ENCODE results near the gene NR2C2AP. TPM values are rescaled to one million over a fixed set of nuclear protein-coding genes. Genes with fewer than 3 reads are reported as not detected.

NR2C2AP gene
- total RNA-seq, 1 donor from 2014 or later: 15.2 TPM

DNA sequence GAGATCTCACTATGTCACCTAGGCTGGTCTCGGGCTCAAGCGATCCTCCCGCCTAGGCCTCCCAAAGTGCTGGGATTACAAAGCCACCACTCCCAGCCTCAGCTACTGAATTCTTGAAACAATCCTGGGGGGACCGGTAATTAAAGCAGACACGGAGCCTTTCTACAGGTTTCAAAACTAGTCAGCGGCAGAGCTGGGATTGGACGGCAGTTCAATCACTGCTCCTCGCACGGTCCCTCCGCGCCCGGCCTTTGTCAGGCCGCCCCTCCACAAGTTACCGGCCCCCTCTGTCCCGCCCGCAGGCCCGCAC, 11.5 kb downstream of the NR2C2AP start:
- DNase-seq (ENCODE audit: extremely low spot score, unreplicated experiment): no peak
- TF ChIP-seq CTCF (conservative IDR thresholded peaks at IDR 0.05): no peak
- peaks cover 5% of the 10 kb centered on the region for H3K36me3 Mint-ChIP-seq
- no peaks in the 10 kb centered on the region for H3K27me3 Mint-ChIP-seq
- H3K4me1 Mint-ChIP-seq (ENCODE audit: unreplicated experiment): peaks cover 10% of the 10 kb centered on the region
- H3K9me3 Mint-ChIP-seq: no peaks in the 10 kb centered on the region
- H3K27ac Mint-ChIP-seq: peak overlapping the region; percentile 99
- peak overlapping the region; percentile 98 for H3K4me3 Mint-ChIP-seq

GRCh38 chr19:19186742-19187141, 16.5 kb downstream of the NR2C2AP start:
- Mint-ChIP-seq H3K4me1 (ENCODE audit: unreplicated experiment) (peaks cover 6% of the 10 kb centered on the region), H3K9me3 (no peaks in the 10 kb centered on the region), H3K27ac (peak overlapping the region; percentile 34), H3K27me3 (no peaks in the 10 kb centered on the region), H3K36me3 (peaks cover 17% of the 10 kb centered on the region), H3K4me3 (peak overlapping the region; percentile 31)
- DNase-seq (ENCODE audit: extremely low spot score, unreplicated experiment): no peak
- no peak for TF ChIP-seq CTCF (conservative IDR thresholded peaks at IDR 0.05)

- Mint-ChIP-seq H3K27me3 (no peaks in the 10 kb centered on the region), H3K27ac (peak overlapping the region; percentile 34), H3K36me3 (peaks cover 22% of the 10 kb centered on the region), H3K9me3 (no peaks in the 10 kb centered on the region), H3K4me3 (peak overlapping the region; percentile 31), H3K4me1 (ENCODE audit: unreplicated experiment) (peaks cover 6% of the 10 kb centered on the region)
- TF ChIP-seq CTCF (conservative IDR thresholded peaks at IDR 0.05): peak; percentile 81
- no peak for DNase-seq (ENCODE audit: extremely low spot score, unreplicated experiment)
Observed at GRCh38 chr19:19185853-19186740, 17.1 kb downstream of the NR2C2AP start.

GRCh38 chr19:19181488-19181998, 21.7 kb downstream of the NR2C2AP start:
- Mint-ChIP-seq H3K36me3 (peaks cover 15% of the 10 kb centered on the region), H3K27ac (no peak overlapping the region), H3K27me3 (no peaks in the 10 kb centered on the region)

More at GRCh38 chr19:19181488-19181998, 21.7 kb downstream of the NR2C2AP start:
- Mint-ChIP-seq H3K4me1 (ENCODE audit: unreplicated experiment) (no peaks in the 10 kb centered on the region), H3K9me3 (no peaks in the 10 kb centered on the region), H3K4me3 (no peak overlapping the region)
- no peak for TF ChIP-seq CTCF (conservative IDR thresholded peaks at IDR 0.05)
- no peak for DNase-seq (ENCODE audit: extremely low spot score, unreplicated experiment)

Measured in type B pancreatic cell (in vitro differentiated cells).